Gastrocnemius medialis (tissue), 4 donors: ENCODE measurements around the gene ST8SIA5. TPM values are rescaled to one million over a fixed set of nuclear protein-coding genes. Genes with fewer than 3 reads are reported as not detected.

ENCODE experiments used
- ATAC-seq, 2 donors: fragments of 150-250 bp; one replicate each; pipeline ENCODE4 v1.9.1; 2016
- DNase-seq, 2 donors: peaks; one replicate each; pipeline ENCODE4 v3.0.0-alpha.2; 2019
- H3K27ac ChIP-seq, 4 donors: fragments of 200-600 bp; sonication (generic); 1 replicate in 1 of 4; 2 replicates in 3 of 4; pipeline ENCODE4 v1.5.1; 2016 to 2018; ENCODE audit warnings: mild to moderate bottlenecking in 2 of 4, moderate library complexity in 1 of 4
- H3K27me3 ChIP-seq, 3 donors: fragments of 200-600 bp; sonication (generic) in 2 of 3; 1 replicate in 1 of 3; 2 replicates in 2 of 3; pipeline versions ENCODE4 v1.5.1 to v1.6.0; 2016 to 2019; ENCODE audit warnings: mild to moderate bottlenecking in 1 of 3, moderate library complexity in 1 of 3
- H3K36me3 ChIP-seq, 2 donors: fragments of 200-600 bp; sonication (generic) in 1 of 2; one replicate each; pipeline ENCODE4 v1.5.1; 2017 to 2018
- H3K4me1 ChIP-seq, 2 donors: fragments of 200-600 bp; sonication (generic) in 1 of 2; one replicate each; pipeline ENCODE4 v1.5.1; 2016 to 2017; ENCODE audit warnings: mild to moderate bottlenecking in 2 of 2
- H3K4me3 ChIP-seq, 4 donors: fragments of 200-600 bp; sonication (generic) in 3 of 4; 1 replicate in 1 of 4; 2 replicates in 3 of 4; pipeline ENCODE4 v1.5.1; 2016 to 2019; ENCODE audit warnings: mild to moderate bottlenecking in 2 of 4
- H3K9me3 ChIP-seq, 3 donors: fragments of 200-600 bp; sonication (generic) in 2 of 3; 1 replicate in 1 of 3; 2 replicates in 2 of 3; pipeline ENCODE4 v1.5.1; 2016 to 2019
- POLR2A ChIP-seq, 2 donors: fragments of 450-650 bp; IDR thresholded peaks; one replicate each; pipeline ENCODE4 v1.6.1; 2017; ENCODE audit warnings: antibody characterized with exemption in 2 of 2, mild to moderate bottlenecking in 2 of 2, moderate library complexity in 2 of 2
- in situ Hi-C, 4 donors: fragments of 200-750 bp; cut with MboI; loops; one replicate each; pipeline versions ENCODE4 v1.15.0 to v1.8.0; 2017; ENCODE audit warnings: low sequenced_read_pairs in 4 of 4
- intact Hi-C: fragments of 100-400 bp; cut with DNase I; formaldehyde crosslinking; loops from one replicate; pipeline ENCODE4 v1.15.1; 2023; ENCODE audit warnings: low total_unique reads
- total RNA-seq, 4 donors: library from RNA; depleted of rRNA; stranded (reverse); fragments of >200 nt; gene quantifications; one replicate each; pipeline versions ENCODE4 v1.1.0 to v1.2.3, GENCODE V29; 2016
- TF ChIP-seq, protein P1 (sequence below), 5 experiments: fragments of 450-650 bp in 3 of 5; fragments of 200-600 bp in 2 of 5; sonication (generic) in 2 of 5; IDR thresholded peaks in 4 of 5; conservative IDR thresholded peaks in 1 of 5; 1 replicate in 4 of 5; 2 replicates in 1 of 5; pipeline ENCODE4 v1.5.1; 2016 to 2019; ENCODE audit warnings: antibody characterized with exemption in 5 of 5, mild to moderate bottlenecking in 3 of 5, moderate library complexity in 3 of 5

ST8SIA5 gene
- total RNA-seq, 4 donors from 2014 or later, result 1.7 to 7.7 (median 3.6) TPM

DNA sequence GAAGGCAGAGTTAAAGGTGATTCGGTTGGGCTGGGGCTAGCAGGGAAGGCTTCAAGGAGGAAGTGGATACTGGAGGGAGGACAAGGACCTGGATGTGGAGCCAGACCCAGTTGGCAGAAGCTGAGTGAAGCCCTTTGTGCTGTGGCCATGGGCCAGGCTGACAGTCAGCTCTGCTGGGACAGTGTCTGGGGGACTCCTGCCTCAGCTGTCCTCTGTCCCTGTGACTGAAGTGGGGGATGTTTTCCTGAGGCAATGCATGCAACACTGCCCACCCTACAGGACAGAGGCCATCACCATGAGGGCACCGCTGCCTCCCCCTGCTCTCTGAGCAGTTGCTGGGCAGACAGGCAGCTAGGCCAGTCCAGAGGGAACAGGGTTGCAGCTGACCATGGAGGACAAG is 40.0 kb downstream of the ST8SIA5 start:
- in situ Hi-C loops (no loop called here), intact Hi-C loops (no loop called here)
- DNase-seq (no peak), ATAC-seq (no peak)
- H3K27ac ChIP-seq, result no peak overlapping the region
- no peaks in the 10 kb centered on the region for H3K9me3 ChIP-seq
- no peaks in the 10 kb centered on the region for H3K27me3 ChIP-seq
- no peak overlapping the region for H3K4me3 ChIP-seq
- no peaks in the 10 kb centered on the region for H3K36me3 ChIP-seq
- peaks cover 16 to 32% of the 10 kb centered on the region in 2 donors for H3K4me1 ChIP-seq
- TF ChIP-seq, protein P1, sequence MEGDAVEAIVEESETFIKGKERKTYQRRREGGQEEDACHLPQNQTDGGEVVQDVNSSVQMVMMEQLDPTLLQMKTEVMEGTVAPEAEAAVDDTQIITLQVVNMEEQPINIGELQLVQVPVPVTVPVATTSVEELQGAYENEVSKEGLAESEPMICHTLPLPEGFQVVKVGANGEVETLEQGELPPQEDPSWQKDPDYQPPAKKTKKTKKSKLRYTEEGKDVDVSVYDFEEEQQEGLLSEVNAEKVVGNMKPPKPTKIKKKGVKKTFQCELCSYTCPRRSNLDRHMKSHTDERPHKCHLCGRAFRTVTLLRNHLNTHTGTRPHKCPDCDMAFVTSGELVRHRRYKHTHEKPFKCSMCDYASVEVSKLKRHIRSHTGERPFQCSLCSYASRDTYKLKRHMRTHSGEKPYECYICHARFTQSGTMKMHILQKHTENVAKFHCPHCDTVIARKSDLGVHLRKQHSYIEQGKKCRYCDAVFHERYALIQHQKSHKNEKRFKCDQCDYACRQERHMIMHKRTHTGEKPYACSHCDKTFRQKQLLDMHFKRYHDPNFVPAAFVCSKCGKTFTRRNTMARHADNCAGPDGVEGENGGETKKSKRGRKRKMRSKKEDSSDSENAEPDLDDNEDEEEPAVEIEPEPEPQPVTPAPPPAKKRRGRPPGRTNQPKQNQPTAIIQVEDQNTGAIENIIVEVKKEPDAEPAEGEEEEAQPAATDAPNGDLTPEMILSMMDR (IDR thresholded peaks at IDR 0.05 in 4 of 5, conservative IDR thresholded peaks at IDR 0.05 in 1 of 5), result no peak
- TF ChIP-seq POLR2A (IDR thresholded peaks at IDR 0.05), result no peak

DNA sequence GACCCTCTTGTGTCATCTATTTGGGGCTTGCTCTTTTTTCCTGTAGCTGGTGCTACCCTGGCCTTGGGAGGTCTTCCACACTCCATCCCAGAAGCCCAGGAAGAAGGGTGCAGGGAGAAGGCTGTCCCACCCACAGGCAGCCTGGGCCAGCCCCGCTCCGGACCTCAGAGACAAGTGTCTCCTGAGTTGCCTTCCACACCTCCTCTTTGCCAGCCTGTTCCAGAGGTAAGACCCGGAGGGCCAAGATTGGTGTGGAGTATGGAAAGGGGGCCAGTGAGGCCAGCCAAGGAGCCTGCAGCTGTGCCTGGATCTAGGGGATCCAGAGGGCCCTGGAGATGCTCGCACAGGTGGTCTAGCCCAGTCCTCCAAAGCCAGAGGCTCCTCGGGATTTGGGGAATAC is 40.5 kb downstream of the ST8SIA5 start:
- DNase-seq, result no peak
- Histone ChIP-seq H3K36me3 (no peaks in the 10 kb centered on the region), H3K9me3 (no peaks in the 10 kb centered on the region), H3K4me1 (peaks cover 21 to 36% of the 10 kb centered on the region in 2 donors), H3K4me3 (no peak overlapping the region), H3K27ac (no peak overlapping the region), H3K27me3 (no peaks in the 10 kb centered on the region)
- in situ Hi-C loops, result no loop called here
- no peak for ATAC-seq
- intact Hi-C loops, result no loop called here
- TF ChIP-seq POLR2A (IDR thresholded peaks at IDR 0.05), result no peak
- TF ChIP-seq, protein P1 (IDR thresholded peaks at IDR 0.05 in 4 of 5, conservative IDR thresholded peaks at IDR 0.05 in 1 of 5), result no peak

DNA sequence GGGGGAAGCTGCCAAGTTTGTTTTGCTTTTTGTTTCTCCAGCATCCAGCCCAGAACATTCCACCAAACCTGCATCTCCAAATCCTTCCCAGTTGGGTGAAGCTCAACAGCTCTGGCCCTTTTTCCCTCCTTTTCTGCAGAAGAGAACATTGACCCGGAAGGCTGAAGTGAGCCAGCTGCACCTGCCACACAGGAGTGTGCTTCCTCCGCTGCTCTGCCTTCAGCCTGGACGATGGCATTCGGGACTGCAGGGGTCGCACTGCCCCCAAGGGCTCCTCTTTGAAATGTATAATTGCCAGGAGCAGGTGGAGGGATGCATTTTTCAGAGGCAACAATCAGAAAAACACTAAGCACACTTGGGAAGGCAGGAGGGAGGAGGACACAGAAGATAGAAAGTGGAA is 41.8 kb downstream of the ST8SIA5 start:
- H3K27ac ChIP-seq, result no peak overlapping the region
- DNase-seq (no peak), ATAC-seq (no peak)
- no peaks in the 10 kb centered on the region for H3K36me3 ChIP-seq
- H3K9me3 ChIP-seq, result no peaks in the 10 kb centered on the region
- peaks cover 32 to 49% of the 10 kb centered on the region in 2 donors for H3K4me1 ChIP-seq
- in situ Hi-C loops (no loop called here), intact Hi-C loops (no loop called here)
- TF ChIP-seq, protein P1 (IDR thresholded peaks at IDR 0.05 in 4 of 5, conservative IDR thresholded peaks at IDR 0.05 in 1 of 5), result no peak
- no peak for TF ChIP-seq POLR2A (IDR thresholded peaks at IDR 0.05)
- no peak overlapping the region for H3K4me3 ChIP-seq
- no peaks in the 10 kb centered on the region for H3K27me3 ChIP-seq

DNA sequence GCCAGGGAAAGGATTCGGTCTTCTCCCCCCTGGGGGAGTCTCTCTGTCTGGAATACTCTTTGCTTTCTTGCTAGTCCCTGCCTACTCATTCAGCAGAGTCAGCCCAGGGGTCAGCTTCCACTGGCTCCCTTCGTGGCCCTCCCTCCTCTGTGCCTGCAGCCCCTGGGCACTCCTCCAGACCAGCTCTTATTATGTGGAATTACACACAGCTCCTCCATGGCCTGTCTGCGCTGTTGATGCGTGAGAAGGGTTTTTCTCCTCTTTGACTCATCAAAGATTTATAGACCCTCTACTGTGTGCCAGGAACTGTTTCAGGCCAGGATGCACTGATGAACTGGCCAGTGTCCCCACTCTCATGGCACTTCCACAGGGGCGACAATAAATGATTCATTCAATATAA is 44.4 kb downstream of the ST8SIA5 start:
- peaks cover 27 to 39% of the 10 kb centered on the region in 2 donors for H3K4me1 ChIP-seq
- peak overlapping the region; percentile 85 to 90 (median 88) for H3K27ac ChIP-seq
- intact Hi-C loops (loop anchor here (5.0 kb wide), 1 partner anchor 45 kb away; the partner anchor contains the start of gene ST8SIA5), in situ Hi-C loops (no loop called here)
- H3K36me3 ChIP-seq, result no peaks in the 10 kb centered on the region
- H3K27me3 ChIP-seq, result no peaks in the 10 kb centered on the region
- peak in 1 of 2 donors; percentile 57 for DNase-seq
- no peaks in the 10 kb centered on the region for H3K9me3 ChIP-seq
- no peak for TF ChIP-seq POLR2A (IDR thresholded peaks at IDR 0.05)
- TF ChIP-seq, protein P1 (IDR thresholded peaks at IDR 0.05 in 4 of 5, conservative IDR thresholded peaks at IDR 0.05 in 1 of 5), result no peak
- peak in 1 of 2 donors; percentile 29 for ATAC-seq
- H3K4me3 ChIP-seq, result no peak overlapping the region

DNA sequence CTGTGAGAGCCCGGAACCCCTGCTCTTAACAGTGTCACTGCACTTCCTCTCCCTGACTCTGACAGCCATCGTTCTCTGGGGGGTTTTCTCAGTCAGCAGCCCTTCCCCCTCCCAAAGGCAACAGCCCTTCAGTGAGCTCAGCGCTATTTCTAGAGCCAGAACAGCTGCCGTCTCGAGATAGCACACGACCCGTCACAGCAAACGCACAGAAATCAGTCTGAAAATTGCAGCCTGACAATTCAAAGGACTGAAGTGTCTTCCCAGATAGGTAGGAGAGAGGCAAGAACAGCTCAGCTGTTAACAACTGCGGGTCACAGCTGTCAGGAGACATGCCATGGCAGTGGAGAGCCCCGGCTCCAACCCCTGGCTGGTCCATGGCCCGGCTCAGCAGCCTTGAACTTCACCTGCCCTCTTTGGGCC is 45.4 kb downstream of the ST8SIA5 start:
- intact Hi-C loops (loop anchor here (5.0 kb wide), 1 partner anchor 46 kb away; the partner anchor contains the start of gene ST8SIA5), in situ Hi-C loops (no loop called here)
- peak in 1 of 2 donors; percentile 35 for TF ChIP-seq POLR2A (IDR thresholded peaks at IDR 0.05)
- TF ChIP-seq, protein P1 (IDR thresholded peaks at IDR 0.05 in 4 of 5, conservative IDR thresholded peaks at IDR 0.05 in 1 of 5), result no peak
- peak; percentile 80 to 82 for ATAC-seq
- Histone ChIP-seq H3K4me3 (no peak overlapping the region), H3K27ac (peak overlapping the region; percentile 85 to 90 (median 88)), H3K27me3 (no peaks in the 10 kb centered on the region), H3K36me3 (no peaks in the 10 kb centered on the region), H3K9me3 (no peaks in the 10 kb centered on the region), H3K4me1 (peaks cover 34 to 49% of the 10 kb centered on the region in 2 donors)
- peak; percentile 19 to 77 for DNase-seq
